Measurements from ENCODE around the gene RAB14.

RAB14 gene

DNA sequence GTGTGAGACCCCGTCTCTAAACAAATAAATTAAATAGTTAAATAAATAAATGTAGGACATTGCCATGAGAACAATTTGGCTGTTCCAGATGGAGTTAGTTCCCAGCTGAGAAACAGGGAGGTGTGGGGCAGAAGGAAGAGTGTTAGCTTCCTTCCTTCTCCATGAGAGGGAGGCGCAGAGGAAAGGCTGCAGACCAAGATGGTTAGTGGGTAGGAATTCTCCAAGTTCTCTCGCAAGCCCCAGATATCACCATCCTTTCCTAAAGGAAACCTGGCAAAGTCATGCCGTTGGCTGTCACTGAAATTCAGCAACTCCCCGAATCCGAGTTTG is 33.1 kb upstream of the RAB14 start:
- no peak for TF ChIP-seq EZH2phosphoT487 (IDR thresholded peaks at IDR 0.05; ENCODE audit: borderline replicate concordance, low read length)
- TF ChIP-seq, protein P1, sequence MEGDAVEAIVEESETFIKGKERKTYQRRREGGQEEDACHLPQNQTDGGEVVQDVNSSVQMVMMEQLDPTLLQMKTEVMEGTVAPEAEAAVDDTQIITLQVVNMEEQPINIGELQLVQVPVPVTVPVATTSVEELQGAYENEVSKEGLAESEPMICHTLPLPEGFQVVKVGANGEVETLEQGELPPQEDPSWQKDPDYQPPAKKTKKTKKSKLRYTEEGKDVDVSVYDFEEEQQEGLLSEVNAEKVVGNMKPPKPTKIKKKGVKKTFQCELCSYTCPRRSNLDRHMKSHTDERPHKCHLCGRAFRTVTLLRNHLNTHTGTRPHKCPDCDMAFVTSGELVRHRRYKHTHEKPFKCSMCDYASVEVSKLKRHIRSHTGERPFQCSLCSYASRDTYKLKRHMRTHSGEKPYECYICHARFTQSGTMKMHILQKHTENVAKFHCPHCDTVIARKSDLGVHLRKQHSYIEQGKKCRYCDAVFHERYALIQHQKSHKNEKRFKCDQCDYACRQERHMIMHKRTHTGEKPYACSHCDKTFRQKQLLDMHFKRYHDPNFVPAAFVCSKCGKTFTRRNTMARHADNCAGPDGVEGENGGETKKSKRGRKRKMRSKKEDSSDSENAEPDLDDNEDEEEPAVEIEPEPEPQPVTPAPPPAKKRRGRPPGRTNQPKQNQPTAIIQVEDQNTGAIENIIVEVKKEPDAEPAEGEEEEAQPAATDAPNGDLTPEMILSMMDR (IDR thresholded peaks at IDR 0.05; ENCODE audit: low read depth, low read length, poor library complexity, severe bottlenecking), result no peak
- H3K9me3 ChIP-seq (ENCODE audit: control insufficient read depth, insufficient read depth, low read length), result no peaks in the 10 kb centered on the region
- no peak overlapping the region for H3K4me3 ChIP-seq (ENCODE audit: low read length)
- H3K27me3 ChIP-seq (ENCODE audit: control insufficient read depth, low read length), result no peaks in the 10 kb centered on the region
- H3K27ac ChIP-seq (ENCODE audit: low read depth, low read length), result no peak overlapping the region
- no peaks in the 10 kb centered on the region for H4K20me1 ChIP-seq (ENCODE audit: control insufficient read depth, insufficient read depth, low read depth, low read length)
- H3F3A ChIP-seq (ENCODE audit: control insufficient read depth, insufficient read depth), result no peaks in the 10 kb centered on the region
- no peaks in the 10 kb centered on the region for H3K4me1 ChIP-seq (ENCODE audit: control insufficient read depth, low read length)
- H3K36me3 ChIP-seq (ENCODE audit: control insufficient read depth, low read length), result no peaks in the 10 kb centered on the region; the same call in 1 of the 2 replicates
- H3K9me2 ChIP-seq (replicated peaks; ENCODE audit: control insufficient read depth, low read length), result no peaks in the 10 kb centered on the region
- no peak overlapping the region for H3K4me2 ChIP-seq (ENCODE audit: low read length)
- H3K79me2 ChIP-seq (ENCODE audit: control insufficient read depth, low read length), result no peaks in the 10 kb centered on the region

DNA sequence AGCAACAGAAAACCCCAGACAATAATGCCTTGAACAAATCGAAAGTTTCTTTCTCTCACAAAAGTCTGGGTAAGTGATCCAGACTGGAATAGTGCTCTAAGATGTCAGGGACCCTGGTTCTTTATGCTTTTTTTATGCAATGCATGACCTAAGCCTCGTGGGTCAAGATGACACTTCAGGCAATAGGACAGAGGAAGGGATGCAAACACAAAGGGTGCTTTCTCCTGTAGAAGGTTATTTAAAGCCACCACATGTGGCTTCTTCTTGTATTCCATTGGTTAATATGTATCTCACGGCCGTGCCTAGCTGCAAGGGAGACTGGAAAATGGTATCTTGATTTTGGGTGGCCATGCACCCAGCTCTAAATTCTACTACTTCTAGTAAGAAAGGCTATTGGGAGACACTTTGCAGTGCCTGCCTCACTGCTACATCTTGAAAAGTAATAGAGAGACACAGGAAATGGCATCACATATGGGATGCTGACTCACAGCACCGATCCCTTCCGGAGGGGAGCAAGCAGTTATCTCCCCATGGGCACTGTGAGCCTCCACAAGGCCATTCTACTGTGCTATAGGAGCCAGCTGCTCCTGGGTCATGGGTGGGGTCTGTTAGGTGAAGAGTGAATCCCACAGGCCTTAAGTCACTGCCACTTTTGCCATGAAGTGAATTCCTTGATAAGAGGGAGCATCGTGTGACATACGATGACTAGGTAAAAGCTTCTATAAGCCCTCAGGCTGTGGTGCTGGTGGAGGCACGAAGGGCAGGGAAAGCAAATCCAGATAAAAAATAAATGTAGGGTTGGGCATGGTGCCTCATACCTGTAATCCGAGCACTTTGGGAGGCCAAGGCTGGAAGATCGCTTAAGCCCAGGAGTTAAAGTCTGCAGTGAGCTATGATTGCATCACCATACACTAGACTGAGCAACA is 32.5 kb upstream of the RAB14 start:
- Histone ChIP-seq H3K27ac (ENCODE audit: low read depth, low read length) (no peak overlapping the region), H3K79me2 (ENCODE audit: control insufficient read depth, low read length) (no peaks in the 10 kb centered on the region), H3K4me3 (ENCODE audit: low read length) (no peak overlapping the region), H3K27me3 (ENCODE audit: control insufficient read depth, low read length) (no peaks in the 10 kb centered on the region), H3K4me1 (ENCODE audit: control insufficient read depth, low read length) (no peaks in the 10 kb centered on the region), H3F3A (ENCODE audit: control insufficient read depth, insufficient read depth) (no peaks in the 10 kb centered on the region), H3K9me3 (ENCODE audit: control insufficient read depth, insufficient read depth, low read length) (no peaks in the 10 kb centered on the region), H3K36me3 (ENCODE audit: control insufficient read depth, low read length) (no peaks in the 10 kb centered on the region; the same call in 1 of the 2 replicates), H3K9me2 (replicated peaks; ENCODE audit: control insufficient read depth, low read length) (no peaks in the 10 kb centered on the region), H4K20me1 (ENCODE audit: control insufficient read depth, insufficient read depth, low read depth, low read length) (no peaks in the 10 kb centered on the region), H3K4me2 (ENCODE audit: low read length) (no peak overlapping the region)
- TF ChIP-seq, protein P1 (IDR thresholded peaks at IDR 0.05; ENCODE audit: low read depth, low read length, poor library complexity, severe bottlenecking), result no peak
- TF ChIP-seq EZH2phosphoT487 (IDR thresholded peaks at IDR 0.05; ENCODE audit: borderline replicate concordance, low read length), result no peak

DNA sequence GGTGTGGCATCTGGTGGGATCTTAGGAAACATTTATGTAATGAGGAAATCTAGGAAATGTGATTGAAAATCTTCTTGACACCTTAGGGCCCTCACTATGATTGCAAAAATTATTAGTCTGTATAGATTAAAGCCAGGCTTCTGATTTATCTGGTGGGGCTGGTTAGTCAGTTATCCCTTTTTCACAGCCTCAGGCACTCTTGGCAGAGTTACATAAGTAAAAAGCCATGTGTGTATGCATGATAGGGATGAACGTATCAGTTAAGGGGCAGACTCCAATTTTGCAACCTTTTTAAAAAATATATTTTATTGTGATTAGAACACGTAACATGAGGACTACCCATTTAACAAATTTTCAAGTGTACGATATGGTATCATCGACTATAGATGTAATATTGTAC is 30.6 kb upstream of the RAB14 start:
- no peaks in the 10 kb centered on the region for H4K20me1 ChIP-seq (ENCODE audit: control insufficient read depth, insufficient read depth, low read depth, low read length)
- no peaks in the 10 kb centered on the region for H3F3A ChIP-seq (ENCODE audit: control insufficient read depth, insufficient read depth)
- no peaks in the 10 kb centered on the region for H3K27me3 ChIP-seq (ENCODE audit: control insufficient read depth, low read length)
- H3K27ac ChIP-seq (ENCODE audit: low read depth, low read length), result no peak overlapping the region
- H3K9me2 ChIP-seq (replicated peaks; ENCODE audit: control insufficient read depth, low read length), result no peaks in the 10 kb centered on the region
- no peaks in the 10 kb centered on the region for H3K79me2 ChIP-seq (ENCODE audit: control insufficient read depth, low read length)
- H3K9me3 ChIP-seq (ENCODE audit: control insufficient read depth, insufficient read depth, low read length), result no peaks in the 10 kb centered on the region
- H3K4me2 ChIP-seq (ENCODE audit: low read length), result no peak overlapping the region
- H3K4me3 ChIP-seq (ENCODE audit: low read length), result no peak overlapping the region
- H3K4me1 ChIP-seq (ENCODE audit: control insufficient read depth, low read length), result no peaks in the 10 kb centered on the region
- TF ChIP-seq, protein P1 (IDR thresholded peaks at IDR 0.05; ENCODE audit: low read depth, low read length, poor library complexity, severe bottlenecking), result no peak
- TF ChIP-seq EZH2phosphoT487 (IDR thresholded peaks at IDR 0.05; ENCODE audit: borderline replicate concordance, low read length), result no peak
- no peaks in the 10 kb centered on the region; the same call in 1 of the 2 replicates for H3K36me3 ChIP-seq (ENCODE audit: control insufficient read depth, low read length)

Data from DOHH2 (cell line).